VCaP (cell line): Measurements from ENCODE around the gene NR1H3.
A peak's percentile ranks its signal among the peaks of the same experiment; 100 is the strongest.

ENCODE experiments used
- H3K27ac ChIP-seq: fragments of 450-650 bp; 2 replicates; pipeline ENCODE4 v1.5.1; 2017
- CTCF ChIP-seq: fragments of 450-650 bp; conservative IDR thresholded peaks from 2 replicates; pipeline ENCODE4 v1.5.1; 2017; ENCODE audit warnings: mild to moderate bottlenecking, moderate library complexity

NR1H3 gene

GRCh38 chr11:47270331-47271271 is 12.8 kb downstream of the NR1H3 start:
- TF ChIP-seq CTCF, result no peak; the same call in 1 of the 2 replicates
- H3K27ac ChIP-seq, result peak overlapping the region; percentile 93

- no peak for TF ChIP-seq CTCF
- peak overlapping the region; percentile 93 for H3K27ac ChIP-seq
Measured at GRCh38 chr11:47271328-47271727, 13.5 kb downstream of the NR1H3 start.

GRCh38 chr11:47271961-47272661 is 14.3 kb downstream of the NR1H3 start:
- peak overlapping the region; percentile 93 for H3K27ac ChIP-seq
- TF ChIP-seq CTCF, result no peak

- no peak overlapping the region; the same call in 1 of the 2 replicates for H3K27ac ChIP-seq
Measured at GRCh38 chr11:47272706-47273105, 14.9 kb downstream of the NR1H3 start.

GRCh38 chr11:47274495-47275235 is 16.9 kb downstream of the NR1H3 start:
- H3K27ac ChIP-seq, result no peak overlapping the region
- no peak for TF ChIP-seq CTCF

More at GRCh38 chr11:47272706-47273105, 14.9 kb downstream of the NR1H3 start:
- no peak for TF ChIP-seq CTCF

GRCh38 chr11:47276923-47277322 is 19.1 kb downstream of the NR1H3 start:
- no peak for TF ChIP-seq CTCF
- no peak overlapping the region for H3K27ac ChIP-seq

- H3K27ac ChIP-seq, result no peak overlapping the region
- TF ChIP-seq CTCF, result no peak
Measured at GRCh38 chr11:47278058-47278457, 20.3 kb downstream of the NR1H3 start.
